NCI-H748 treated with DMSO at 0.1 percent for 48 hours (cell line): ENCODE results near the gene MICALL1.
"Not testable (repeated sequence)": the region's sequence is repeated elsewhere in the genome, so short reads cannot be mapped to it uniquely, and the experiment has no call there.

Experiments
- DNase-seq: peaks from one replicate; lab custom pipeline; 2025; lab: John Stamatoyannopoulos, UW

The MICALL1 gene

GRCh38 chr22:37954686-37955085, 48.6 kb downstream of the MICALL1 start:
- no peak for DNase-seq

- DNase-seq, result not testable (repeated sequence)
Observed at GRCh38 chr22:37955825-37956397, 49.8 kb downstream of the MICALL1 start.

GRCh38 chr22:37957232-37957631, 51.1 kb downstream of the MICALL1 start:
- no peak for DNase-seq

- no peak for DNase-seq
Observed at GRCh38 chr22:37959231-37959825, 53.2 kb downstream of the MICALL1 start.

GRCh38 chr22:37961062-37961461, 55.0 kb downstream of the MICALL1 start:
- no peak for DNase-seq

- DNase-seq, result no peak
Observed at GRCh38 chr22:37965940-37966664, 60.0 kb downstream of the MICALL1 start.

- DNase-seq, result no peak
Observed at GRCh38 chr22:37967147-37967546, 61.0 kb downstream of the MICALL1 start.

GRCh38 chr22:37967637-37968451, 61.7 kb downstream of the MICALL1 start:
- no peak for DNase-seq

GRCh38 chr22:37968452-37969251, 62.6 kb downstream of the MICALL1 start:
- DNase-seq, result no peak

- no peak for DNase-seq
Observed at GRCh38 chr22:37970864-37971263, 64.8 kb downstream of the MICALL1 start.

- DNase-seq, result no peak
Observed at GRCh38 chr22:37971475-37972434, 65.7 kb downstream of the MICALL1 start.

GRCh38 chr22:37972527-37972926, 66.4 kb downstream of the MICALL1 start:
- DNase-seq, result no peak

- no peak for DNase-seq
Observed at GRCh38 chr22:37973271-37974170, 67.4 kb downstream of the MICALL1 start.

GRCh38 chr22:37975153-37975552, 69.1 kb downstream of the MICALL1 start:
- DNase-seq, result no peak

GRCh38 chr22:37976022-37976421, 69.9 kb downstream of the MICALL1 start:
- DNase-seq, result not testable (repeated sequence)

- DNase-seq, result no peak
Observed at GRCh38 chr22:37976547-37976946, 70.5 kb downstream of the MICALL1 start.

GRCh38 chr22:37979782-37980181, 73.7 kb downstream of the MICALL1 start:
- no peak for DNase-seq

GRCh38 chr22:37981282-37982011, 75.3 kb downstream of the MICALL1 start:
- DNase-seq, result no peak
